ENCODE data around the gene TMED1.

DNA sequence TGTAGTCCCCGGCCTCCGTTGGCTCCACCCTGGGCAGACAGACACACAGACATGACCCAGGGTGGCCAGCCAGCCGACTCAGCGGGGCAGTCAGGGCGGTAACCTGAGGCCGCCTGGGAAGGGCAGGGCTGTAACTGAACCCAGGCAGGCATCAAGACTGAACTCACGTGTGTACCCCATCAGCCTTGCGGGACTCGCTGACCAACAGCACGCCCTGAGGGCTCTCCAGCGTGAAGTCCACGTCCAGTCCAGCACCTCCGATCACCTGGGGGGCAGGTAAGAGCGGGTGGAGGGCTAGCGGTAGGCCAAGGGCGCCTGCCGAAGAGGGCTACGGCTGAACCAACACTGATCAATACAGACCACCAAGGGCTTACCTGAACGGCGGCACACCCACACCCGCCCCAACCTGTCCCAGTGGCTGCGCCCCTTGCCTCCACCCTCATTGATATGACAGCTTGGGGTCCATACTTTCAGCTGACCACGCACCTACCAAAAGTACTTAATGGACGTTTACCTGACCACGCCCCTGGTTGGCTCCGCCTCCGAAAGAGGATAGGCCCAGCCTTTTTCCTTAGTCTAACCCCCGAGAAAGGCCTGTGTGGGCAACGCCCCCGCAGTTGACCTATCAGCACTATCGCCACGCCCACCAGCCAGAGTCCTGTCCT lies 791 bp downstream of the TMED1 start:
- TF ChIP-seq, protein P1, sequence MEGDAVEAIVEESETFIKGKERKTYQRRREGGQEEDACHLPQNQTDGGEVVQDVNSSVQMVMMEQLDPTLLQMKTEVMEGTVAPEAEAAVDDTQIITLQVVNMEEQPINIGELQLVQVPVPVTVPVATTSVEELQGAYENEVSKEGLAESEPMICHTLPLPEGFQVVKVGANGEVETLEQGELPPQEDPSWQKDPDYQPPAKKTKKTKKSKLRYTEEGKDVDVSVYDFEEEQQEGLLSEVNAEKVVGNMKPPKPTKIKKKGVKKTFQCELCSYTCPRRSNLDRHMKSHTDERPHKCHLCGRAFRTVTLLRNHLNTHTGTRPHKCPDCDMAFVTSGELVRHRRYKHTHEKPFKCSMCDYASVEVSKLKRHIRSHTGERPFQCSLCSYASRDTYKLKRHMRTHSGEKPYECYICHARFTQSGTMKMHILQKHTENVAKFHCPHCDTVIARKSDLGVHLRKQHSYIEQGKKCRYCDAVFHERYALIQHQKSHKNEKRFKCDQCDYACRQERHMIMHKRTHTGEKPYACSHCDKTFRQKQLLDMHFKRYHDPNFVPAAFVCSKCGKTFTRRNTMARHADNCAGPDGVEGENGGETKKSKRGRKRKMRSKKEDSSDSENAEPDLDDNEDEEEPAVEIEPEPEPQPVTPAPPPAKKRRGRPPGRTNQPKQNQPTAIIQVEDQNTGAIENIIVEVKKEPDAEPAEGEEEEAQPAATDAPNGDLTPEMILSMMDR (IDR thresholded peaks at IDR 0.05; ENCODE audit: control extremely low read depth in 1 of 3, insufficient read depth in 1 of 3, low read depth in 1 of 3, low read length in 3 of 3) = no peak
- TF ChIP-seq POLR2A (IDR thresholded peaks at IDR 0.05; ENCODE audit: control extremely low read depth in 1 of 2, low read depth in 2 of 2, low read length in 2 of 2) (no peak), ATF3 (IDR thresholded peaks at IDR 0.05; ENCODE audit: insufficient read depth, low read depth, low read length) (no peak), POLR2AphosphoS5 (IDR thresholded peaks at IDR 0.05; ENCODE audit: low read depth, low read length) (peak; percentile 69; the same call in 1 of the 2 replicates), EP300 (IDR thresholded peaks at IDR 0.05; ENCODE audit: borderline replicate concordance in 1 of 2, low read depth in 2 of 2, low read length in 2 of 2) (no peak), RBBP5 (IDR thresholded peaks at IDR 0.05; ENCODE audit: borderline replicate concordance, low read depth, low read length) (no peak)
